Astrocyte of the spinal cord (primary cell): ENCODE measurements around the gene GUCY1A2.
A peak's percentile ranks its signal among the peaks of the same experiment; 100 is the strongest.

Experiments used
- DNase-seq: peaks from one replicate; pipeline ENCODE4 v3.0.0; 2011; ENCODE audit warnings: low read depth, low spot score
- H3K4me3 ChIP-seq: 2 replicates; pipeline ENCODE4 v1.5.1; 2011; ENCODE audit warnings: low read depth, mild to moderate bottlenecking, low read length, moderate library complexity
- CTCF ChIP-seq: IDR thresholded peaks from 2 replicates; pipeline ENCODE4 v1.5.1; 2012; ENCODE audit warnings: low read depth, mild to moderate bottlenecking, low read length, inconsistent platforms
- in situ Hi-C: cut with HindIII; loops from 2 replicates; pipeline ENCODE4 v1.10.0; 2017; ENCODE audit warnings: low sequenced_read_pairs

Gene GUCY1A2

GRCh38 chr11:106656646-106657045 is 361.6 kb downstream of the GUCY1A2 start:
- in situ Hi-C loops = no loop called here
- TF ChIP-seq CTCF = no peak
- H3K4me3 ChIP-seq = no peak overlapping the region
- DNase-seq = no peak

GRCh38 chr11:106644824-106645223 is 373.5 kb downstream of the GUCY1A2 start:
- no peak overlapping the region for H3K4me3 ChIP-seq
- DNase-seq = peak; percentile 45
- in situ Hi-C loops = no loop called here
- TF ChIP-seq CTCF = no peak

GRCh38 chr11:106642331-106642730 is 375.9 kb downstream of the GUCY1A2 start:
- in situ Hi-C loops = no loop called here
- no peak for TF ChIP-seq CTCF
- no peak overlapping the region for H3K4me3 ChIP-seq
- no peak for DNase-seq

GRCh38 chr11:106632283-106632682 is 386.0 kb downstream of the GUCY1A2 start:
- in situ Hi-C loops = no loop called here
- DNase-seq = no peak
- no peak overlapping the region for H3K4me3 ChIP-seq
- TF ChIP-seq CTCF = no peak

- in situ Hi-C loops = no loop called here
- no peak for TF ChIP-seq CTCF
- no peak overlapping the region for H3K4me3 ChIP-seq
- no peak for DNase-seq
These were observed 390.6 kb downstream of the GUCY1A2 start for GRCh38 chr11:106627694-106628093.

- no peak for TF ChIP-seq CTCF
- H3K4me3 ChIP-seq = no peak overlapping the region
- in situ Hi-C loops = no loop called here
- no peak for DNase-seq
These were observed 392.7 kb downstream of the GUCY1A2 start for GRCh38 chr11:106625566-106625965.

- H3K4me3 ChIP-seq = no peak overlapping the region
- in situ Hi-C loops = no loop called here
- TF ChIP-seq CTCF = no peak
- DNase-seq = peak; percentile 22
These were observed 393.9 kb downstream of the GUCY1A2 start for GRCh38 chr11:106624377-106624776.
